Measurements from ENCODE around the gene TNS1.
A peak's percentile ranks its signal among the peaks of the same experiment; 100 is the strongest.

The TNS1 gene

GRCh38 chr2:218015586-218016521, 13.1 kb upstream of the TNS1 start:
- no peak for DNase-seq

- DNase-seq: no peak
Measured at GRCh38 chr2:218014706-218015585, 12.2 kb upstream of the TNS1 start.

GRCh38 chr2:218013289-218013688, 10.5 kb upstream of the TNS1 start:
- no peak for DNase-seq

- DNase-seq: no peak
Measured at GRCh38 chr2:218012284-218012683, 9.5 kb upstream of the TNS1 start.

DNA sequence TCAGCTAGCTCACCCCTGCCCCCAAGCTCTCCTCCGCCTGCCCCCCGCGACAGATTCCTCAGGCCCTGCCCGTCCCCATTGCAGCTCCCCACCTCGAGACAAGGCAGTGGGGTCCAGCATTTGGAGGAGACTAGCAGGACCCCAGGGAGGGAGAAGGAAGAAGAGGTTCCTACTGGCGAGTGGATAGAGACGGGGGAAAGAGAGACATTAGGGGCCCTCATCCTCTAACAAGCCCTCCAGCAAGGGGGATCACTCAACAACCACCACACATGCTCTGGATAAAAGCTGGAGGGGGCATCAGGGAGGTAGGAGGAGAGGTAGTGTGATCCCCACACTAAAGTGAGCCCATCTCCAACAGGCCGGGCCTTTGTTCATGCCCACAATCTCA, 8.9 kb upstream of the TNS1 start:
- DNase-seq: no peak

DNA sequence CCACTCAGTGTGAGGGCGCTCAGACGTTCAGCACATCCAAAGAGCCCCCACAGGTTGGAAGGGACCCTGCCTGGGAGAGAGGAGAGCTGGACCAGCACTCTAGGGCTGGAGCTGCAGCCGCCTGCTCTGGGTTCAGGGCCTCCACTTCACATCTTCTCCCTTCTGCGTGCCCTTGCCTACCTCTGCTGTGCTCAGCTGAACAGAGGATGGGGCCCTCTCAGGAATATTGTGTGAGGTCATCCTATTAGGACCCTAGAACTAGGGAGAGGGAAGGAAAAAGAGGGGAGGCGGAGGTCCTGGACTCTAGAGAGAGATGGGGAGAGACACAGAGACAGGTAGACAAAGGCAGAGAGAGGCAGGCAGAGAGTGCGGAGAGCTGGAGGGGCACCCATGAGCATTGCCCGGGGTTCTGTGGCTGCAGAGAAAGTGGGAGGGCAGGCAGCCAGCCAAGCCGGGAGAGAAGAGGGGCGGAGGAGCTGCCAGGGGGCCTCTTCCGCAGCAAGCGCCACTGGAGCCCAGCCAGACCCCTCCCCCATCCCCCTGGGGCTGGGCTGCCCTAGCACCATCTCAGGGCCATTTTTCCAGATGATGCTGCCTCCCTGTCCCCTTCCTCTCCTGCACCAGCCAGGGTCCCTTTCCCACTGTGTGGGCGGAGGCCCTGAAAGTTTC, 8.3 kb upstream of the TNS1 start:
- peak; percentile 68 for DNase-seq

- DNase-seq: peak; percentile 28
Measured at GRCh38 chr2:218010140-218010983, 7.6 kb upstream of the TNS1 start.

DNA sequence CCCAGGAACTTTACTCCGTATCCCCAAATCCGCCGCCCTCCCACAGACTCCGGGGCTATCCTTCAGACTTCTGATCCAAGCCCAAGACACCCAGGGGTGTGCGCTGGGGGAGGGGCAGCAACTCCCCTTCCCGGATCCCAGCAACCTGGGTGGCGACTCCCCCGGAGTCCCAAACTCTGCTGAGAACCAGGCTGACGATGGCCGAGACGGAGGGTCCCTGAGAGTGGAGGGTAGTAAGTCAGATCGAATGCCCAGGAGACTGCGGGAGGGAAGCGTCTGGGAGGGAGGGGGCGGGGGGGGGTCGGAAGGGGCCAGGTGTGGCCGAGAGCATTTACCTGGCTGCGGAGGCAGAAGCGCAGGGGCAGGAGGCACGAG, 7.0 kb upstream of the TNS1 start:
- DNase-seq: no peak

- DNase-seq: no peak
Measured at GRCh38 chr2:218009231-218009630, 6.4 kb upstream of the TNS1 start.

DNA sequence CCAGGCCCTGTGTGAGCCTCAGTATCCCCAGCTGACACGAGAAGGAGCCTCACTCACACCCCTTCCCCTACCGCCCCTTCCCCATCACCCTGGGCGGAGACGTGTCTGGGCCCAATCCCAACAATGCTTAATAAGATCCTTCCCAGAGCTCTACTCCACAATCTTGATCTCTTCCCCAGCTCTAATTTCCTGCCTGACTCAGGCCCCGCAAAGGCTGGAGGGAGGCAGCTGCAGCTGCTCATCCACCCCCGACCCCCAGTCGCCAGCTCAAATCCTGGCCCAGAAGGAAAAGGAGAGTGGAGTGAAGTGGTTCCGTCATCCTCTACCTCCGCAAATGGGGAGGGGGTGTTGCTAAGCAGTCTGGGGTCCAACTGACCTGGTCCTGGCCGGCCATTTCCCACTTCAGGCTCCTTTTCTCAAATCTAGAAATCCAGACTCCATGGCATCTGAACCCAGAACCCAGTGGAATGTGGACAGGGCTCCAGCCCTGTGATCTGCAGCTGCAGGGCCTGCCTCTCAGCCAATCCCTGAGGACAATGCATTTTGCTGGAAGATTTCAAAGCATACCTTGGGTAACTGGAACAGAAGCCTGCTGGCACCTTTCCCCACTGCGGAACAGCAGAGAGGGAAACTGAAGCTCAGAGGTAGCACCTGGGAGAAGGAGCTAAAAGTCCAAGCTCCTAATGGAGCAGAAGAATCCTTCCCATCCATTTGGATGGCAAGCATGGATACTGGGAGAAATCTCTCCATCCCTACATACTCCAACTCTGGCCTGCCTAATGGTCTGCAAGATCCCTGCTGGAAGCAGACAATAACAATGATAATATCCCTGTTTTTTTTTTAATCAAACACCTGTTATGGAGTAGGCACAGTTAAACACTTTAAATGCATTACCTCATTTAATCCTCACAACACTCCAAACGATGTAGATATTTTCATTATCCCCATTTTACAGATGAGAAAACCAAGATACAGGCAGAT, 5.6 kb upstream of the TNS1 start:
- no peak for DNase-seq

DNA sequence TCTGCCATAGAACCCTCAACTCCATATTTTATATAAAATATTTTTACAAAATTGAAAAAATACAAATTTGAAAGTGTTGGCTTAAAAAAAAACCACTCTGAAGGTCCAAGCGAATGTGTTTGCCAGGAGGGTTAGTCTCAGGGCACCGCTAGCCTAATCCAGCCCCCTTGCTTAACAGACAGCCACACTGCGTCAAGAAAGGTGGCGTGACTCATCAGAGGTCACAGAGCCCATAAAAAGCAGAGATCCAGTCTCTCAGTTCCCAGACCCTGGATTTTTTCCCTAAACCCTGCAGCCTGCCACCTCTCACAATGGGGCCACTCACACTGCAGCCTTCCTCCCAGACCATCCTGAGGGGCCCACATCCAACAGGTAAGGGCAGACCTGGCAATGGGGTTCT, 3.9 kb upstream of the TNS1 start:
- DNase-seq: no peak

GRCh38 chr2:218005486-218005885, 2.7 kb upstream of the TNS1 start:
- no peak for DNase-seq

GRCh38 chr2:218005028-218005427, 2.2 kb upstream of the TNS1 start:
- no peak for DNase-seq

- no peak for DNase-seq
Measured at GRCh38 chr2:218003981-218004419, 1.2 kb upstream of the TNS1 start.

GRCh38 chr2:218003281-218003944, 618 bp upstream of the TNS1 start:
- no peak for DNase-seq

GRCh38 chr2:218002143-218002844, 501 bp downstream of the TNS1 start:
- DNase-seq: no peak

- DNase-seq: no peak
Measured at GRCh38 chr2:218001629-218002028, 1.2 kb downstream of the TNS1 start.

GRCh38 chr2:218000136-218000535, 2.7 kb downstream of the TNS1 start:
- no peak for DNase-seq

GRCh38 chr2:217999595-217999959, 3.2 kb downstream of the TNS1 start:
- DNase-seq: no peak
